Endothelial cell of hepatic sinusoid (primary cell): ENCODE results near the gene DKC1.
"Not testable (repeated sequence)": the region's sequence is repeated elsewhere in the genome, so short reads cannot be mapped to it uniquely, and the experiment has no call there.

Experiments
- in situ Hi-C: cut with HindIII; loops from 2 replicates; pipeline ENCODE4 v1.10.0; 2017; ENCODE audit warnings: low sequenced_read_pairs

The DKC1 gene

GRCh38 chrX:154817048-154817618 lies 54.5 kb downstream of the DKC1 start:
- in situ Hi-C loops: not testable (repeated sequence)

DNA sequence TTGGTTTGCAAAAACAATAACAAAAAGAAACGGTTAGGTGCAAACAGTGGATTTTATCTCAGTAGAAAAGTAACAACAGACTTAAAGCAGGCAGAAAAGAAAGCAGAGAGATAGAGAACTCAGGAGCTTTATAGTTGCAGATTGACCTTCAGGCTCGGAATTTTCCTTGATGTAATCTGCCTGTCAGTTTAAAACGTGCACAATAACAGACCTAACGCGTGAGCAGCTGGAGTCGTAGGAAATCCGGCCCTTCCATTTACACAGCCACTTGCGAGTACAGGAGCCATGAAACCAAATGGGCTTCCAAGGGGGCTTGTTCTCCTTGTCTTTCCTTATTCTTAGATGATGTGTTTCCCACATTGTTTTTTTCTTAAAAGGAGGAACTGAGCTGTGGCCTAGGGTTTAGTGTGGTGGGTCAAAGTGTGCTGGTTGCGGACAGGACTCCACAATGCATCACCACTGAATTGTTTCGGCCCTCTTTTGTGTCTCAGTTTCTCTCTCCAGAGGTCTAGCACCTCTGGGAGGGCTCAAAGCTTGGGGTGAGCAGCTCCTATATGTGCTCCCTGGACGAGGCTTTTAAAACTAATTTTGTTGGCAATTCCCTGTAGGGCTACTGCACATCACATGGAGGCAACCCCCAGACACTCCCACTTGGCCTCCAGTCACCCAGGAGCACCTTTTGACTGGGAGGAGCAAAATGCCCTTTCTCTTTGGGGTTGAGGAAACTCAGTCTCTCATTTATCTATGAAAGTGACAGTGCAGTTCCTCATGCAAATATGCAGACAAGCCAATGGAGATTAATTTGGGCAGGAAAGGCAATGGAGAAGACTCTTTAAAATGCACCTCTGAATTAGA lies 56.5 kb downstream of the DKC1 start:
- in situ Hi-C loops: no loop called here

GRCh38 chrX:154819771-154820341 lies 57.2 kb downstream of the DKC1 start:
- in situ Hi-C loops: no loop called here

DNA sequence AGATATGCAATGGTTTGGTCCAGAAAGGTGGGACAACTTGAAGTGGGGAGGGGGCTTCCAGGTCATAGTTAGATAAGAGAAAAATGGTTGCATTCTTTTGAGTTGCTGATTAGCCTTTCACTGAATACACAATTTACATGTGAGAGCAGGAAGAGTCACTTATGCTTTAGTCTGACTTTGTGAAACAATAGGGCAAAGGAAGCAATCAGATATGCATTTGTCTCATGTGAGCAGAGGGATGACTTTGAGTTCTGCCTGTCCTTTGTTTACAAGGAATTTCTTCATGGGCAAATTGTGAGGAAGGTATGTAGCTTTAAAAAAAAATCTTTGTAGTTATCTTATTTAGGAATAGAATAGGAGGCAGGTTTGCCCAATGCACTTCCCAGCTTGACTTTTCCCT lies 58.9 kb downstream of the DKC1 start:
- in situ Hi-C loops: no loop called here

GRCh38 chrX:154822029-154822428 lies 59.4 kb downstream of the DKC1 start:
- in situ Hi-C loops: no loop called here

DNA sequence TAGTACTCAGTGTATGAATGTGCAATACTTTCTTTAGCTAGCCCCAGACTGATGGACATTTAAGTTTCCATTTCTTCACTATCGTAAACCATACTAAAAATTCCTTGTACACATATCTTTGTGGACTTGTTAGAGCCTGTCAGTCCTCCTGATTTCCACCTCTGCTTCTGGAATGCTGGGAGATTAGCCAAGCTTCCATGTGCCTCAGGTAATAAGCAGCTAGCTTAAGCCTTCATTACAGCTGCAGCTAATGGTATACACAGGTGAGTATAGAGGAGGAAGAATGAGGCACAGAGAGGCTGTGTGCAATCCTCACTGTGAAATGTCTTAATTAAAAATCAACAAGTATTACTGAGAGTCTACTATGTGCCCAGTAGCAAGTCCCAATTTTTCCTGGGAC lies 62.0 kb downstream of the DKC1 start:
- in situ Hi-C loops: loop anchor here (25.0 kb wide), 1 partner anchor 237 kb away; the partner anchor contains the start of gene CTAG1A

DNA sequence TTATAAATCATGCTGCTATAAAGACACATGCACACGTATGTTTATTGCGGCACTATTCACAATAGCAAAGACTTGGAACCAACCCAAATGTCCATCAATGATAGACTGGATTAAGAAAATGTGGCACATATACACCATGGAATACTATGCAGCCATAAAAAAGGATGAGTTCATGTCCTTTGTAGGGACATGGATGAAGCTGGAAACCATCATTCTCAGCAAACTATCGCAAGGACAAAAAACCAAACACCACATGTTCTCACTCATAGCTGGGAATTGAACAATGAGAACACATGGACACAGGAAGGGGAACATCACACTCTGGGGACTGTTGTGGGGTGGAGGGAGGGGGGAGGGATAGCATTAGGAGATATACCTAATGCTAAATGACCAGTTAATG lies 62.9 kb downstream of the DKC1 start:
- in situ Hi-C loops: loop anchor here (25.0 kb wide), 1 partner anchor 238 kb away; the partner anchor contains the start of gene CTAG1A
